ENCODE results near the gene FIGLA.

- TF ChIP-seq POLR2AphosphoS5 (IDR thresholded peaks at IDR 0.05; ENCODE audit: low read depth): peak; percentile 73
- TF ChIP-seq EZH2 (IDR thresholded peaks at IDR 0.05; ENCODE audit: low read depth, unreplicated experiment): no peak
- TF ChIP-seq CTCF (conservative IDR thresholded peaks at IDR 0.05; ENCODE audit: low read depth in 2 of 2): no peak
- TF ChIP-seq REST (IDR thresholded peaks at IDR 0.05; ENCODE audit: unreplicated experiment): no peak
- no peak for TF ChIP-seq JUNB (IDR thresholded peaks at IDR 0.05; ENCODE audit: unreplicated experiment)
- TF ChIP-seq EZH2phosphoT487 (IDR thresholded peaks at IDR 0.05; ENCODE audit: unreplicated experiment): no peak
- no peak for TF ChIP-seq CREB1 (CRISPR knock-in tag; IDR thresholded peaks at IDR 0.05; ENCODE audit: low read depth)
- peak; percentile 23; the same call in 1 of the 2 replicates for TF ChIP-seq NANOG (IDR thresholded peaks at IDR 0.05; ENCODE audit: borderline replicate concordance)
- no peak for TF ChIP-seq ETS1 (IDR thresholded peaks at IDR 0.05)
- no peak for TF ChIP-seq ZNF114 (CRISPR knock-in tag; IDR thresholded peaks at IDR 0.05)
- no peak for TF ChIP-seq STAT1 (IDR thresholded peaks at IDR 0.05; ENCODE audit: unreplicated experiment)
- TF ChIP-seq ZNF331 (CRISPR knock-in tag; IDR thresholded peaks at IDR 0.05; ENCODE audit: low read depth): no peak
- TF ChIP-seq ZNF462 (CRISPR knock-in tag; IDR thresholded peaks at IDR 0.05): no peak
Measured at GRCh38 chr2:70767079-70767698, 23.3 kb downstream of the FIGLA start.

All from GM23338 (cell line).